ENCODE data around the gene DYNC2H1.

GRCh38 chr11:103515283-103515682, 406.1 kb downstream of the DYNC2H1 start:
- TF ChIP-seq CTCF (optimal IDR thresholded peaks at IDR 0.05 in 1 of 3, IDR thresholded peaks at IDR 0.05 in 1 of 3, conservative IDR thresholded peaks at IDR 0.05 in 1 of 3; ENCODE audit: extremely low read depth in 1 of 3, insufficient read depth in 2 of 3, low read length in 3 of 3) (no peak), EZH2 (IDR thresholded peaks at IDR 0.05; ENCODE audit: low read length) (no peak)
